CD4-positive, alpha-beta T cell treated with Interferon alpha-2 for 1 hour (primary cell): ENCODE data around the gene KCNQ5.
"Not testable (repeated sequence)": the region's sequence is repeated elsewhere in the genome, so short reads cannot be mapped to it uniquely, and the experiment has no call there.

ENCODE experiments used
- DNase-seq, 2 donors: peaks; one replicate each; pipeline ENCODE4 v3.0.0-alpha.2; 2020 to 2022

Gene KCNQ5

GRCh38 chr6:73151732-73152131 lies 529.9 kb downstream of the KCNQ5 start:
- no peak for DNase-seq

DNA sequence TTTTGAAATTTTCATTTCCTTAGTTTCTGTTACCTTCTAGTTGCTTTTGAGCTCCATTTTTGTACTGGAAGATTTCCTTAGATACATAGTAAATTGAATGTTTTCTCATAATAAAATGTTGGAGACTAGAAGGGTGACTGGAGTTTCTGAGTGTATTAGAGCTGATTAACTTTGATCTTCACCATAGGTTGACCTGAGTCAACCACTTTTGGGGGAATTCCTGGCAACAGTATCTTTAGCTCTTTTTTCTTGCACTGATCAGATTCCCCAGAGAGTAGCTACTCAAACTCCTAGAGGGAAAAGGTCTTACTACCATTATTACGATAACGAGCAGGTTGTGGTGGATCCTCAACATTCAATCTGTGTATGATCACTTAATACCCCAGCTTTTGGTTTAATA lies 530.7 kb downstream of the KCNQ5 start:
- DNase-seq, result no peak

DNA sequence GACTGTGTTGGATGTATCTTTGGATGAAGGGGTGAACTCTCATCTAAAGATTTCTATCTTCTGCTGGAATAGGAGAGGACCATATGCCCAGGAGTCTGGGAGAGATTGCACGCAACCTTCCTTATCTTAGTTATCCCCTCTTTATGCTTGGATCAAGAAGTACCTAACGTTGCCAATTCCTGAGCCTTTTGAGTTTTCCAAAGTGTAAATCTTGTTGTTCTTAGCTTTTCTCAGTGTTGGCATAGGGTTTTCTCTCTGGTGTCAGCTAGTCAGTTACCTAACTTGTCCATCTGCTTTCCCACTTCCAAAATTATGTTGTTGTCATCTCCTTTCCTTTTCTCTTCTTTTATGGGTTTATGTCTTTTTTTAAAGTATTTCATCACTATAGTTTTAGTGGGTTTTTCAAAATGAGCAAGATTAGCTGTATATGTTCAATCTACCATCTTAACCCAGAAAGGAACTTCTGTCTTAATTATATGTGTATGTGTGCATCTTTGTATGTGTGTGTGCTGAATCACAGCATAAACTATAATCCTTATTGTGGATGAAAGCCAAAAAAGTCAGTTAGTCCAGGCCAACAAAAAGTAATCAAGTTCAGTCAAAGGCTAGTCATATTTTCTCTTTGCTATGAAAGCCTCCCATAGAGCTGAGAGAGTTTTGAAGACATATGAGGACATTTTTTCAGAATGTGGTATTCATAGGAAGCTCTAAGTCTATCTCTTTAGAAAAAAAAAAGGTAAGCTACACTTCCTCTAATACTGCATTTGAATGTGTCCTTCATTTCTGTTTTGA lies 531.3 kb downstream of the KCNQ5 start:
- no peak for DNase-seq

DNA sequence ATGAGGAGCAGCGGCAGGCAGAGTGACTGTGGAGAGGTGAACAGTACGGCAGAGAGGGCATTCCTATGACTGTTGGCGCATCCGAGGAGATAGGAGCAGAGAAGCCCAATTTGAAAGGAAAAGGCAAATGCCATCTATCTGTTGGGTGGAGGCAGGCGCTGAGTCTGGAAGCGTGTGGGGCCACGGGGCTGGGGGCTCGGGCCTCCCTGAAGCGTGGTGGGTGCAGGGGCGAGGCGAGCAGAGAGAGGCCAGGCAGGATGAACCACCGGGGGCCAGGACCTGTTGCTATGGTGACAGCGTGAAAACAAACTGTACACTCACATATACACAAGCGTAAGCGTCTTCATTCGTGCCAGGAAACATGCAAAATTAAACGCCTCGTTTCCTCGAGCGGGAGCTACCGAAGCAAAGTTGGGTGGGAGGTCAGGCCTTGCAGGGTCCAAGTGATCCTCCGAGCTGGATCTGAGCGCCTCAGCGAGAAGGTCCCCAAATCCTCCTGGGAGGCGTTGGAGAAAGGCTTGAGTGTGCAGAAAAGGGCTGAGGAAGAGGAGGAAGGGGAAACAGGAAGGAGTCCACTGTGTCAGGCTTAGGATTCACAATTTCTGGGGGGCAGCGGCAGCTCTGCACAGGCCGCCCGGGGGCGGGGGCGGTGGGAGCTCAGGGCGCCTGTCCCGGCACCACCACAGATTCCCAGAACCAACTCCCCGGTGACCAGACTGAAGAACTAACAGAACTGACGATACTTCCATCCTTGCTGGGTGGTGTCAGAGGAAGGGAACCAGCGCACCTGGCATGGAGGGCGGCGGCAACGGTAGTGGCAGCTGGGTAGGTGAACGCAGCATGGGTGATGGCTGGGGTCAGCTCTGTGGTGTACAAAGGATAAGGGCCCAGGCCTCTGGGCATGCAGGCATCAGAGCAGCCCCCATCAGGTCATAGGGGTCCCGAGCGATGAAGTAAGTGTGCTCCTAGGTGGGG lies 535.2 kb downstream of the KCNQ5 start:
- no peak for DNase-seq

GRCh38 chr6:73157870-73158269 lies 536.0 kb downstream of the KCNQ5 start:
- no peak for DNase-seq

DNA sequence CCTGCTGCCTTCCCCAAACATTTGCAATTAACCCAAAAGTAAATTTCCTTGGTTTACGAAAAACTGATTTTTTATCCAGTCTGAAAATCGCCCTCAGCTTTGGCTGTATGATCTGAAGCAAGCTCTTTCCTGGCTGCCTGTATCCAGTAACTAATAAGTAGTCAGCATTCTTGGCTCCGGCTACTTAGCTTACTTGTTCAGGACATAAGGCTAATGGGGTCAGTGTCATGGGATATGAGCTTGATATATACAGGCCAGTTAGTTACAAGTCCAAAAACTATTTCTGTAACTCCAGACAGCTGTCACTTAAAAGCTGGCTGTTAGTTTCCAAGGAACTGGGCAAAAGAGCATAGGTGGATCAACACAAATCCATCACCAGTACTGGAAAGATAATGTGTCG lies 547.2 kb downstream of the KCNQ5 start:
- no peak for DNase-seq

DNA sequence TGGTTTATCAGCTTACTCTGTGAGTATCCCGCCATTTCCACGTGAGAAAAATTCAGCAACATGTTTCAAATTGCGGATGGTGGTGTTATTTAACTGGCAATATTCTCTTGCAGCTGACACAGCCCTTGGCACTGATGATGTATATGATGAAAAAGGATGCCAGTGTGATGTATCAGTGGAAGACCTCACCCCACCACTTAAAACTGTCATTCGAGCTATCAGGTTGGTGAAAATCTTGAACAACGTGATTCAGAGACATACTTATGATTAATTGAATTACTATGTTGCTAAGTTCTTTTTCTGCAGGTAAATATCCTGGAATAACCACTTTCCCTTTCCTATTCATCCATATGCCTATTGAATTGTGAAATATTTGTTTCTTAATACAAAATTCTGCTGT lies 547.8 kb downstream of the KCNQ5 start:
- no peak for DNase-seq

GRCh38 chr6:73174646-73175045 lies 552.8 kb downstream of the KCNQ5 start:
- no peak for DNase-seq

DNA sequence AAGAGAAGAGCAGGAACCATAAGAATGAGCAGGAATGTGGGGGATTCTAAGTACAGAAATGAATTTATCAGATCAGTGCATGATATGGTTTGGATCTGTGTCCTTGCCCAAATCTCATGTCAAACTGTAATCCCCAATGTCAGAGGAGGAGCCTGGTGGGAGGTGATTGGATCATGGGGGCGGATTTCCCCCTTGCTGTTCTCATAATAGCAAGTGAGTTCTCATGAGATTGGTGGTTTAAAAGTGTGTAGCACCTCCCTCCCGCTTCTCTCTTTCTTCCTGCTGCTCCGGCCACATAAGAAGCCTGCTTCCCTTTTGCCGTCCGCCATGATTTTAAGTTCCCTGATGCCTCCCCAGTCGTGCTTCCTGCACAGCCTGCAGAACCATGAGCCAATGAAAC lies 554.2 kb downstream of the KCNQ5 start:
- no peak for DNase-seq

DNA sequence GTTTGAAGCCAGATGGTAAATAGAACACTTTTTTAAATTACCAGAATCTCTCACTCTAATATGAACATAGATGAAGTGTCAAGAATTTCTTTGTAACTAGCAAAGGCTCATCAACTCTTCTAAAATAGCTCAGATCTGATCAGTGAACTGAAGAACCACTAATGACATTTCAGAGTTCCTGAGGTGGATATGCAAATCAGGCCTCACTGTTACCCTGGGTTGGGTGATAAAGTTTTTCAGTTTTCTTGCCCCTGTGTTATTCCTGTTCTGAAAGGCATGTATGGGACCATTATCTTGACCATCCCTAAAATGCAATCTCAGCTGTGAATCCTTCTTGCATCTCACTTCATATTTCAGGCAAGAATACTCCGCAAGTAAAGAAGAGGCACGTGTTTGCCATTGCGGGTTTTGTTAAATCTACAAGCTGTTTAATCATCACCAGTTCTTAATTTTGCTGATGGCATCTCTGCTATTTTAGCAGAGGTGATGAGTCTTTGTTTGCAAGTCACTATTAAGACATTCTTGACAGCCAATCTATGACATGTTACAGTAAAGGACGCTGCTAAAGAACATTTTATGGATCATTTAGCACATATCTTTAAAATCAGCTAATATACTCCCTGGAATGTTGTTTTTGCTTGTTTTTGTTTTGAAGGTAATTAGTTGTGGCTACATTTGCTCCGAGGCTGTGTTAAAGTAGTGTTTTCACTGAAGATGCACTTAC lies 555.5 kb downstream of the KCNQ5 start:
- no peak for DNase-seq

DNA sequence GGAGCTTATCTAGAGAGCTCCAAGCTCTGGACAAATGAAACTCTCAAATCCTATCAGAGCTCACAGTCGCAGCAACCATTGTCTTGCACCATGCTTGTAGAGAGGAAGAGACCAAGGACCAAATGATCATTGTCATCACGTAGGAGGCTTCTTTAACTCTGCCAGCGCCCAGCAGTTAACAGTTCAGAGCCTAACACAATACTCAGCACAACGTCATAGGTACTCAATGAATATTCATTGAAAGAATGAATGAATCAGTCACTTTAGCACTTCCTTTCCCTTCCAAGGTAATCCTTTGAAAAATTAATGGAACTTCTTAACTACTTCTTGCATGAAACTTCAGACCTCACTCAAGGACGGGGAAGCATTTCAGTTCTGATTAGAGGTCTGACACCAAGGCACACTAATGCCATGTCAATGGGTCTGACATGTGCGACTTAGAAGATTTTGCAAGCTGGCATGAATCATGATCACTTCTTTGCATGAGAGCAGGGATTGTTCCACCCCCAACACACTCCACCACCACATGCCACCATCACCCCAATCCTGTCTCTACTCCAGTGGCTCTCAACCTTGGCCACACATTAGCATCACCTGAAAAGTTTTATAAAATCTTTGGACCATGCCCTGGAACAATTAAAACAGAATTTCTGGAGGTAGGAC lies 558.3 kb downstream of the KCNQ5 start:
- DNase-seq, result no peak

GRCh38 chr6:73180763-73181619 lies 559.1 kb downstream of the KCNQ5 start:
- DNase-seq, result peak; percentile 28 to 53

DNA sequence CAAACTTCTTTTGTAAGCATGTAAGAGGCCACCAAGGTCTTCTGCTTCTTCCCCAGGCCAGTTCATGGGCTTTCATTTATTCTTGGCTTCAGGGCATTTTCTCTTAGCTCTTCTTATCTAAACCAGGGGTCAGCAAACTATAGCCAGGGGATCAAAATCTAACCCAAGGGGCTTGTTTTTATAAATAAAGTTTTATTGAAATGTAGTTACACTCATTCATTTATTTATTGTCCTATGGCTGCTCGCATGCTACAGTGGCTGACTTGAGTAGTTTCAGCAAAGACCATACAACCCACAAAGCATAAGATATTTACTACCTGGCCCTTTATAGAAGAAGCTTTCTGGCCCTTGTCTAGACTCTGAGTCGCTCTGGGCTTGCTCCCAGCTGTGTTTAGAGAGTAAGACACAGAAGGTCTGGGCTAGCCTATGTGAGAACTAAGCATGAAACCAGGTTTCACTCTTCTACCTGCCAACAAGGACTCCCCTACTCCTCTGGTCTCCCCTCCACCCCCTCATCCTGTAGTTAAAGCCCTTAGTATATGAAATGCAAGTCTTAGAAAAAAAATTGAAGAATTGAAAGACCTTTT lies 560.2 kb downstream of the KCNQ5 start:
- no peak for DNase-seq

GRCh38 chr6:73193302-73193701 lies 571.4 kb downstream of the KCNQ5 start:
- DNase-seq, result not testable (repeated sequence)

- DNase-seq, result no peak
Measured at GRCh38 chr6:73194744-73195143, 572.9 kb downstream of the KCNQ5 start.

GRCh38 chr6:73200247-73200646 lies 578.4 kb downstream of the KCNQ5 start:
- no peak for DNase-seq

- DNase-seq, result no peak
Measured at GRCh38 chr6:73200735-73201134, 578.9 kb downstream of the KCNQ5 start.

DNA sequence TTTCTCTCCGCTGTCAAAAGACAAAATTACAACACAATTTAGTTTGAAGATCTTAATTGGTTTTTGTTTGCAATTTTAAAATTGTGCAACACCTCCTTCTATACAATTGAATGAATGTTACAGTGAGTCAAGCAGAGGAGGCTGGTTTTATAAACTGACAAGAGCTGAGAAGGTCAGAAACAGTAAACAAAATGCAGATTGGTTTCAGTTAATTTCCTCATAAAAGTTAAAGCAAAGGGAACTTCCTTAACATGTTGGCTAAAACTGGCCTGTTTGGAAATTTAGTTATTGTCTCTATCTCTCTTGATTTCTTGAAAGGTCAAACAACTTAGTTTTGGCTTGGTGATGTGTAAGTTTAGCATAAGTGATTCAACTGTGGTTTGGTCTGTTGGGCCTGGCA lies 581.2 kb downstream of the KCNQ5 start:
- DNase-seq, result no peak

GRCh38 chr6:73204252-73204651 lies 582.4 kb downstream of the KCNQ5 start:
- no peak for DNase-seq

DNA sequence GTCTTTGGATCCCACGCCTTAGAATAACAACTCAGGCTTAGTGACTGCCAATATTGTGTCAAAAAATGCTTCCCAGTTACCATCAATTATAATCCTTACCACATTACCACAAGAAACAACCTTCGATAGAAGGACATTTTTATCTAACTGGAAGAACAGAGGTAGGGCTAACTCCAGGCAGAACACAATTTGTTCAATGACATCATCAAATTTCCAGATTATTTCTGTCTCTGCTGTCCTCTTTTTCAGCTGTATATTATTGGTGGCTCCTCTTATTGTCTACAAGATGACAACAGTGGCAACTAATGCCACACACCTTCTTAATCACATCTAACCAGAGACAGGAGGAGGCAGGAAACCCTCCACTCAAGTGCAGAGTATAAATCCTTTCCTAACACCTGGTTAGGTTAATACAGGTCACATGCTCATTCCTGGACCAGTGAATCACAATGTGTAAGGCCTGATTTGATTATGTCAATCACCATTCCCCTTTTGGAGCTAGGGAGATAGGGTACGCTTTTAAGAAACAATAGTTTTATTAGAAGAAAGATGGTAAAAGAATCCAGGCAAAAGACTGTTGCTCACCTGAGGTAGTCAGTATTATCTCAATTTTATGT lies 585.5 kb downstream of the KCNQ5 start:
- no peak for DNase-seq

DNA sequence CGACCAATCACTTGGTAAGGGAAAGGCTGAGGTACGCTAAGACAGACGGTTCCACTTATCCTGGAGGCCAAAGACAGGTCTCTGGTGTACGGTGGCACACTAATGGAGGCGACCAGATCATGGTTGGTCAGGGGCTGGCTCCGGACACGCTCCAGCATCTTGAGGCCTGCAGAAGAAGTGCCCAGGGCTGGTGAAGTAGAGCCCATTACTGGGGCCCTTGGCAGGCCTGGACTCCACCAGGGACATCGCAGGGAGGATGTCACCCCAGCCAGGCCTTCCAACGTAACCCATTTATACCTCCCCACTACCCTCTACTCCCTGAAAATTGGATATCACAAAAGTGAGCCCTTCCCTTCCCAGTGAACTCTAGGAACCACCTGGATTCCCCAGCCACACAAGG lies 587.3 kb downstream of the KCNQ5 start:
- no peak for DNase-seq
